Neural crest cell (in vitro differentiated cells): ENCODE measurements around the gene NHEJ1. TPM values are rescaled to one million over a fixed set of nuclear protein-coding genes. Genes with fewer than 3 reads are reported as not detected.

ENCODE experiments used
- DNase-seq: peaks from one replicate; pipeline ENCODE4 v3.0.0; 2021; ENCODE audit warnings: low read depth, mixed read lengths, low spot score
- H3K27ac Mint-ChIP-seq: one replicate; pipeline ENCODE4 v1.8.0; 2021; ENCODE audit warnings: mild to moderate bottlenecking, mixed read lengths; ENCODE audit not compliant: unreplicated experiment
- H3K27me3 Mint-ChIP-seq: 2 replicates; pipeline ENCODE4 v1.8.0; 2021; ENCODE audit warnings: low read depth, mild to moderate bottlenecking, mixed read lengths
- H3K36me3 Mint-ChIP-seq: 2 replicates; pipeline ENCODE4 v1.8.0; 2021; ENCODE audit warnings: low read depth, mild to moderate bottlenecking, mixed read lengths
- H3K4me1 Mint-ChIP-seq: 2 replicates; pipeline ENCODE4 v1.8.0; 2021; ENCODE audit warnings: mixed read lengths
- H3K4me3 Mint-ChIP-seq: one replicate; pipeline ENCODE4 v1.8.0; 2021; ENCODE audit warnings: mild to moderate bottlenecking, mixed read lengths
- H3K9me3 Mint-ChIP-seq: 2 replicates; pipeline ENCODE4 v1.8.0; 2021; ENCODE audit warnings: mixed read lengths
- CTCF ChIP-seq: fragments of 200-600 bp; sonication (generic); conservative IDR thresholded peaks from 2 replicates; pipeline ENCODE4 v1.5.0; 2021; ENCODE audit warnings: antibody characterized with exemption, mild to moderate bottlenecking
- total RNA-seq: library from RNA; stranded (reverse); gene quantifications from 2 replicates; pipeline ENCODE4 v1.2.1, GENCODE V29; 2021

Gene NHEJ1
- total RNA-seq, 1 donor from 2014 or later = 26.8 TPM

GRCh38 chr2:219175928-219176817 is 15.6 kb upstream of the NHEJ1 start:
- Mint-ChIP-seq H3K4me1 (peaks cover 27% of the 10 kb centered on the region), H3K27me3 (no peaks in the 10 kb centered on the region), H3K4me3 (peak overlapping the region; percentile 84), H3K36me3 (peaks cover 2% of the 10 kb centered on the region), H3K27ac (no peak overlapping the region), H3K9me3 (no peaks in the 10 kb centered on the region)
- TF ChIP-seq CTCF = peak; percentile 43
- DNase-seq = no peak

- Mint-ChIP-seq H3K27me3 (no peaks in the 10 kb centered on the region), H3K4me3 (peak overlapping the region; percentile 84), H3K4me1 (peaks cover 27% of the 10 kb centered on the region), H3K9me3 (no peaks in the 10 kb centered on the region), H3K27ac (no peak overlapping the region), H3K36me3 (peaks cover 2% of the 10 kb centered on the region)
- TF ChIP-seq CTCF = no peak
- DNase-seq = no peak
These were observed 14.9 kb upstream of the NHEJ1 start for GRCh38 chr2:219175486-219175885.

GRCh38 chr2:219174801-219175200 is 14.2 kb upstream of the NHEJ1 start:
- peak overlapping the region; percentile 84 for H3K4me3 Mint-ChIP-seq
- H3K36me3 Mint-ChIP-seq = peaks cover 2% of the 10 kb centered on the region
- no peak overlapping the region for H3K27ac Mint-ChIP-seq
- no peak for DNase-seq
- no peak for TF ChIP-seq CTCF
- H3K27me3 Mint-ChIP-seq = no peaks in the 10 kb centered on the region
- H3K9me3 Mint-ChIP-seq = no peaks in the 10 kb centered on the region
- peaks cover 27% of the 10 kb centered on the region for H3K4me1 Mint-ChIP-seq

GRCh38 chr2:219174146-219174545 is 13.5 kb upstream of the NHEJ1 start:
- H3K27me3 Mint-ChIP-seq = no peaks in the 10 kb centered on the region
- DNase-seq = no peak
- H3K36me3 Mint-ChIP-seq = peaks cover 2% of the 10 kb centered on the region
- H3K4me3 Mint-ChIP-seq = peak overlapping the region; percentile 59
- no peaks in the 10 kb centered on the region for H3K9me3 Mint-ChIP-seq
- H3K4me1 Mint-ChIP-seq = peaks cover 23% of the 10 kb centered on the region
- no peak for TF ChIP-seq CTCF
- no peak overlapping the region for H3K27ac Mint-ChIP-seq

GRCh38 chr2:219173176-219173575 is 12.6 kb upstream of the NHEJ1 start:
- Mint-ChIP-seq H3K4me3 (no peak overlapping the region), H3K27me3 (no peaks in the 10 kb centered on the region), H3K4me1 (peaks cover 17% of the 10 kb centered on the region), H3K9me3 (no peaks in the 10 kb centered on the region), H3K36me3 (peaks cover 2% of the 10 kb centered on the region), H3K27ac (peak overlapping the region; percentile 57)
- DNase-seq = no peak
- no peak for TF ChIP-seq CTCF
